ENCODE results near the gene FAHD2A.
"Not testable (repeated sequence)": the region's sequence is repeated elsewhere in the genome, so short reads cannot be mapped to it uniquely, and the experiment has no call there.

FAHD2A gene

GRCh38 chr2:95442474-95443099 lies 40.1 kb downstream of the FAHD2A start:
- DNase-seq: not testable (repeated sequence)

DNA sequence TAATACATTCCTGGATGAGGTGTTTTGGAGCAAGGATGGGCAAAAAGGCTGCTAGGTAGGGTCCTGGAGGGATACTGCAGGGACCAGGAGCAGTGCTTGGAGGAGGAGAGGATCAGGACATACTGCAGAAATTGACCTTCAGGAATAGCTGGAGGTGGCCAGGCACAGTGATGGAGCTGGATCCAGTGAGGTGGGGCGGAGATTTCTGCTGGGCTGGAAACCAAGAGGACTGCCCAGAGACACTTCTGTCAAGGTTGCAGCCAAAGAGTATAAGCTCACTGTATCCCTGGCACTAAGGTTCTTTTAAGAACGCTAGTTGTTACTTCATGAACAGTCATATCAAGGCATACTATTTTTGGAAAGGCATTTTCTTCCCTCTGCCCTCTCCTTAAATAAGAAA lies 42.8 kb downstream of the FAHD2A start:
- DNase-seq: not testable (repeated sequence)

DNA sequence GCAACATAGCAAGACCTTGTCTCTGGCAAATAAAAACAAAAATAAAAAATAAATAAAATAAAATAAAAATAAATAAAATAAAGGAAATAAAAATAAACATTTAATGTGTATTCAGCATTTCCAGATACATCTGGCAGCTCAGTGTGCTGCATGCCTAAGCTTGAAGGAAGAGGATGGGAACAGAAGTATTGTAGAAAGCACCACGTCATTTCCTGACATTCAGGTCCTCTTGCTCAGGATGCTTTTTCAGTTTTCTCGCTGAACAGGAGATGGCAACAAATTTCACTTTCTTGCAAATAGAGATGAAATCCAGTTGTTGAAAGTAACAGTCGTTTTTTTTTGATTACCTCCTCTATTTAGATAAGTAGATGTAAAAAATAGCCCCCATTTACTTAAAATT lies 60.8 kb downstream of the FAHD2A start:
- DNase-seq: not testable (repeated sequence)
